SH-SY5Y (cell line): ENCODE data around the gene SUCLG2.
A peak's percentile ranks its signal among the peaks of the same experiment; 100 is the strongest.

Source experiments
- GATA2 ChIP-seq: IDR thresholded peaks from 2 replicates; pipeline ENCODE4 v1.6.1; 2011; ENCODE audit warnings: mild to moderate bottlenecking, low read depth, low read length
- GATA3 ChIP-seq: IDR thresholded peaks from 2 replicates; pipeline ENCODE4 v1.6.1; 2011; ENCODE audit warnings: low read depth, mild to moderate bottlenecking, low read length, moderate library complexity

SUCLG2 gene

GRCh38 chr3:67605377-67605776 lies 49.0 kb downstream of the SUCLG2 start:
- TF ChIP-seq GATA2 (no peak), GATA3 (no peak)

GRCh38 chr3:67602816-67603215 lies 51.6 kb downstream of the SUCLG2 start:
- no peak for TF ChIP-seq GATA3
- TF ChIP-seq GATA2, result no peak

- TF ChIP-seq GATA2, result no peak
- TF ChIP-seq GATA3, result no peak
These were observed 52.3 kb downstream of the SUCLG2 start for GRCh38 chr3:67601919-67602608.

GRCh38 chr3:67601385-67601784 lies 53.0 kb downstream of the SUCLG2 start:
- TF ChIP-seq GATA2, result no peak
- no peak for TF ChIP-seq GATA3

GRCh38 chr3:67599821-67600220 lies 54.6 kb downstream of the SUCLG2 start:
- TF ChIP-seq GATA3 (no peak), GATA2 (no peak)

GRCh38 chr3:67598814-67599556 lies 55.4 kb downstream of the SUCLG2 start:
- TF ChIP-seq GATA3 (no peak), GATA2 (no peak)

DNA sequence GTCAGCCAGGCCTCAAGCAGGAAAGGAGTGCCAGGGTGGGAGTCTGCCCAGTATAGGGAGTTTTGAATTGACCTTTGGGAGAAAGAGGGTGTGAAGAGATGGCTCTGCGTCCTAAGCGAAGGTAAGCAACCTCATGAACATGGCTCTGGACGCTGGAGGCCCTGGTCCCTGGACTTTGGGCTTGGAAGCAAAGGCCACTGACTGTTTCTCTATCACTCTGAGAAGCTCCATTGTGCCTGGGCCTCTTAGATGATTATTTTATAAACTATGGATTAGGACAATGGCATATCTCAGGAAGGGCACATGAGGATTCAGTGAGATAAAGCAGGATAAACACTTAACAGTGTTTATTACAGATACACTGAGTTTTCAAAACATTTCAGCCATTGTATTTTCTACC lies 59.0 kb downstream of the SUCLG2 start:
- TF ChIP-seq GATA3, result no peak

DNA sequence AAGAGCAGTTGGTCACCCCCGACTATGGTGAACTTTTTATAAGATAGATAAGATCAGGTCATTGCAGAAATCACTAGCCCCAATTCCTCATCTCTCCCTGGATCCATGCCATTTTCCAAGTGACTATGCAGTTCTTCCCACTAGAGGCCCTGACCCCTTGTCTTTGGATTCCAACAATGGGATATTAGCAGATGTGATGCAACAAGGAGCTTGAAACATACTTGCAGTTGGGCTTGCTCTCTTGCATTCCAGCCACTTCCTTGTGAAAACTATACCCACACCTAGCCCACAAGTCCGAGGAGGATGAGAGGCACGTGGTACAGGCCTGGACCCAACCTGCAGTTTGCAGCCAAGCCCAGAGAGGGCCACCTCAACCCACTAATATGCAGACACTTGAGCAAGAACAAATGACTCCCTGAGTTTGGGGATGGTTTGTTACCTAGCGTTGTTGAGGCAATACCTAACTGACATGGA lies 60.6 kb downstream of the SUCLG2 start:
- TF ChIP-seq GATA2, result no peak
- no peak for TF ChIP-seq GATA3

- no peak for TF ChIP-seq GATA2
- no peak for TF ChIP-seq GATA3
These were observed 62.4 kb downstream of the SUCLG2 start for GRCh38 chr3:67592057-67592456.

GRCh38 chr3:67587811-67588210 lies 66.6 kb downstream of the SUCLG2 start:
- TF ChIP-seq GATA2, result no peak
- TF ChIP-seq GATA3, result no peak

DNA sequence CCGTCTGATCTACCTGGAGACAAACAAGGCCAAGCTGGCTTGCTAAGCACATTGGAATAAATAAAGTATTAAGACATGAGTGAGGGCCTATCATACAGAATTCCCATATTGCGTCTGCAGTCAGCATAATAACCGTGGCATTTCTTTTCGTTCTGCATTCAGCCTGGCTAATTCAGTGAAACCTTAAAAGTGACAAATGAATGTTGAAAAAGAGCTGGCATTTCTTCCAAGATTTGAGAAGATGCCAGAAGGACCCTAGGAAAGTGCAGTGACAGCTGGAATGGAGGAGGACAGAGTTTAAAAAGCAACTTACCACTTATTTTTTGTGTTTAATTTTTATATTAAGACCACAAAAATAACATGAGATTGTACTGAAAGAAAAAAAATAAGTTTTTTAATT lies 67.1 kb downstream of the SUCLG2 start:
- no peak for TF ChIP-seq GATA2
- no peak for TF ChIP-seq GATA3

DNA sequence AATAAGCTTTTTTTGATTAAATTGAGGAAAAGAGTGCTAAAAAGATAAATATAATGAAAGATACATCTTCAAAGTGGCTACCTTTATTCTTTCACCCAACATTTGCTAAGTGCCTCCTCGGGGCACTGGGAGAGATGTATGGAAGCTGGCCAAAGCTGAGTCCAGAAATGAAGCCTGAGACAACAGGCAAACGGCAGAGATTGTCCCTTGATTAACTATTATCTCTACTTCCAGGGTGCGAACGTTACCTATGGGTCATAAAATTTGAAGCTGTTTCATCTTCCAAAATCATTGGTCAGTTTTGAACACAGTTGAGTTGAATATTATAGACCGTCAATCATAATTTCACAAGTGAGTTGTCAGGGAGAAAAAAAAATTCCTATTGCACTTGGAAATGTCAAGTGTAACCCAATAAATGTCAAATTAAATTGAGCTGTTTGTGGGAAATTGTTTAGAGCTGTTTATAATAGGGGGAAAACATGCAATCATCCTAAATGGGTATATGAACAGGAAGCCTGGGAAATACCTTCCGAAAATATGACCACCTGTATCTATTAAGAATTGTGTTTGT lies 73.9 kb downstream of the SUCLG2 start:
- TF ChIP-seq GATA2, result peak; percentile 69
- TF ChIP-seq GATA3, result no peak

DNA sequence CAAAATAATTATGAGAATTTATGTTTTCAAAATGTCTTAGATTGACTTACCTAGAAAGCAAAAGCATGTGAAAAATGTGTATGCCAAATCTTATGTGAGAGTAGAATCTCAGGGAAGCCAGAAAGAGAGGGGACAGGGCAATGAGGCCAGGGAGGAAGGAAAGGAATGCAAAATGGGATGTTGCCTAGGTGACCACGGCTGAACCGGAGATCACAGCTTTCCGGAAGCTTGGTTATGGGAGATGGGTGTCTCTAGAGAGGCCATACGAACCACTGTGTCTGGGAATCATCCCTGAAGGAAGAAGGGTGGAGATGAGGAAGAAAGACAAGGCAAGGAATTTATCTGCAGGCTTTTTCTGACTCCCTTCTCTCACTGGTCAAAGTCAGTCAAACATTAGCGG lies 76.0 kb downstream of the SUCLG2 start:
- TF ChIP-seq GATA3 (no peak), GATA2 (no peak)

- no peak for TF ChIP-seq GATA2
- no peak for TF ChIP-seq GATA3
These were observed 78.0 kb downstream of the SUCLG2 start for GRCh38 chr3:67576441-67576840.

DNA sequence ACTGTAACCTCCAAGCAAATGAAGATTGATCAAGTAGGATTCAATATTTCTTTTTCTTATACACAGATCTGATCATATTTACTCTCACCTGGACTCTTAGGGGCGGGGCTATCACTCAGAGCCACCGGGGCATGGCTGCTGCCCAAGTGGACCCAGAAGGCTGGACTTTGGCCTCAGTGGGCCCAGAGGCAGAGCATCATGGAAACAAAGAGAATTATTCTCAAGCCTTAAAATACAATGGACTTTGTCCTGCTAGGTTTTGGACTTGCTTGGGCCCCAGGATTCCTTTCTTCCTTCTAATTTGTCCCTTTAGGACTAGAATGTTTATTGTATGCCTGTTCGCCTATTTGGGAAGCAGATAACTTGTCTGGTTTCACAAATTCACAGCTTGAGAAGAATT lies 85.1 kb downstream of the SUCLG2 start:
- TF ChIP-seq GATA3 (no peak), GATA2 (no peak)

- TF ChIP-seq GATA3, result no peak
- TF ChIP-seq GATA2, result no peak
These were observed 86.5 kb downstream of the SUCLG2 start for GRCh38 chr3:67567893-67568292.
